Measurements from ENCODE around the gene GRIK1. TPM values are rescaled to one million over a fixed set of nuclear protein-coding genes. Genes with fewer than 3 reads are reported as not detected.

GRIK1 gene
- total RNA-seq, 5 donors from 2014 or later (not counting 1 experiment from before 2014, with no cell fraction given): not detected

DNA sequence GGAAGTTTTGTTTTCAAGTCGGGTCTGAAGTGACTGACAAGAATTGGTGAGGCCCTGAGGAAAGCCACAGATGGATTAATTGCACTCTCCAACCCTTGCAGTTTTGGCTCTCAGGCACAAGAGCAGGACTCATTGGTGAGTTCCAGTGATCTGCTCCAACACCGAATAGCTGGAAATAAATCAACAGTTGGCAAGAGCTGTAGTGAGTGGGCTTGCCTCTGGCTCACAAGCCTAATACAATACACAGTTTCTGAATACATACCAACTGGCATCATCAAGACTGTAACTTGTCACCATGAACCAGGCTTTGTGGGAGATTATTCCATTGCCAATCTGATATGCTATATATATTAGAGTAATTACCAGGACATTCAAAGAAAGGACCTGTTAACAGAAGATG is 131.6 kb downstream of the GRIK1 start:
- Histone ChIP-seq H3K27me3 (replicated peaks in 1 of 2; ENCODE audit: control insufficient read depth in 2 of 2, extremely low read depth in 1 of 2, insufficient read depth in 2 of 2, low read length in 1 of 2) (no peaks in the 10 kb centered on the region), H3K36me3 (ENCODE audit: control insufficient read depth in 2 of 2, extremely low read depth in 1 of 2, insufficient read depth in 1 of 2, low read length in 1 of 2) (no peaks in the 10 kb centered on the region), H3K9me3 (no peaks in the 10 kb centered on the region), H3K4me1 (ENCODE audit: control insufficient read depth in 1 of 2, extremely low read depth in 1 of 2, insufficient read depth in 2 of 2, low read length in 2 of 2) (no peaks in the 10 kb centered on the region), H3K4me3 (ENCODE audit: control insufficient read depth in 1 of 2, extremely low read depth in 1 of 2, low read length in 1 of 2) (no peak overlapping the region), H3K27ac (ENCODE audit: low read length) (no peak overlapping the region)
- ChIA-PET POLR2A (no interaction called here), CTCF (no interaction called here)
- ATAC-seq (replicated peaks in 1 of 4) (no peak), DNase-seq (no peak)
- Mint-ChIP-seq H3K9me3 (no peaks in the 10 kb centered on the region), H3K4me3 (no peak overlapping the region), H3K27me3 (peaks cover 0 to 4% of the 10 kb centered on the region in 2 donors), H3K27ac (no peak overlapping the region), H3K36me3 (no peaks in the 10 kb centered on the region), H3K4me1 (no peaks in the 10 kb centered on the region)
- WGBS (ENCODE audit: insufficient coverage): 100% methylated on average over 1 of the region's 2 CpGs

DNA sequence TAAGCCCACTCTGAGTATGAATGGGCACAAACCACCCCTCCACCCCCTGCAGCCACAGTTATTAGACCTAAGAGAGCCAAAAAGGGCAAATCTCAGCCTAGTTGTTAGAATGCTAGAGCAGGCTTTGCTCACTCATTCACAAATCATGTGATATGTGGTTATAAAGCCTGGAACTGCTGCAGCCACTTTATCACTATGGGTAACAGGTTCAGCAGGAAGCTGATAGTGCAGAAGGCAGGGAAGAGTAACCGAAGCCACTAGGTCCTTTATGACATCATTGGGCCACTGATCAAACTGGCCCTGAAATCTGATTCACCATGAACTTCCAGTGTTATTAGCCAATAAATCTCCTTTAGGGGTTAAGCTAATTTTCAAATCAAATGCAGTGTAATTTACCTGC is 134.7 kb downstream of the GRIK1 start:
- WGBS (ENCODE audit: insufficient coverage): no CpG with 5 or more reads among the region's 1 CpG
- H3K27me3 ChIP-seq (replicated peaks in 1 of 2; ENCODE audit: control insufficient read depth in 2 of 2, extremely low read depth in 1 of 2, insufficient read depth in 2 of 2, low read length in 1 of 2): no peaks in the 10 kb centered on the region
- ChIA-PET CTCF (no interaction called here), POLR2A (interaction anchor here in 1 of 2 donors (0.6 kb wide), 1 partner anchor 12 kb away, joined by 3 read pairs; no protein-coding TSS in a partner anchor)
- Mint-ChIP-seq H3K36me3 (no peaks in the 10 kb centered on the region), H3K9me3 (no peaks in the 10 kb centered on the region), H3K27me3 (peaks cover 0 to 12% of the 10 kb centered on the region in 2 donors), H3K4me3 (no peak overlapping the region), H3K4me1 (no peaks in the 10 kb centered on the region), H3K27ac (no peak overlapping the region)
- no peaks in the 10 kb centered on the region for H3K36me3 ChIP-seq (ENCODE audit: control insufficient read depth in 2 of 2, extremely low read depth in 1 of 2, insufficient read depth in 1 of 2, low read length in 1 of 2)
- H3K4me3 ChIP-seq (ENCODE audit: control insufficient read depth in 1 of 2, extremely low read depth in 1 of 2, low read length in 1 of 2): no peak overlapping the region
- H3K9me3 ChIP-seq: no peaks in the 10 kb centered on the region
- no peaks in the 10 kb centered on the region for H3K4me1 ChIP-seq (ENCODE audit: control insufficient read depth in 1 of 2, extremely low read depth in 1 of 2, insufficient read depth in 2 of 2, low read length in 2 of 2)
- ATAC-seq (replicated peaks in 1 of 4) (no peak), DNase-seq (no peak)
- no peak overlapping the region for H3K27ac ChIP-seq (ENCODE audit: low read length)

DNA sequence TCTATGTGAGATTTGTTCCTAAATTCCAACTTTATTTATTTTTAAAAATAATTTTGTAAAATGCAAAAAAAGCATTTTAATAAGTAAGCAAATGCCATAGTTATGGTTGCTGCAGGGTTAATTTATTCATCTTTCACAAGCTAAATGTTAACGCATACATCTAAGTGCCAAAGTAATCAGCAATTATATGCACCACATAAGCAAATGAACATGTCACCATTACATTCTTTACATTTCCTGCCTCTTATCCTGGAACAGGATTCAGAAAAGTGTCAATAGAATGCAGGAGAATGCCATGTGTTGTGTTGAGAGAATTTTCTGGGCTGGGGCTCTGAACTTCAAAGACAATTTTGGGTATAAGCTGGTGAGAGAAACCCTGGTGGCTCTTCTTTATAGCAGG is 136.6 kb downstream of the GRIK1 start:
- Mint-ChIP-seq H3K9me3 (no peaks in the 10 kb centered on the region), H3K27ac (no peak overlapping the region), H3K4me1 (no peaks in the 10 kb centered on the region), H3K27me3 (peaks cover 0 to 20% of the 10 kb centered on the region in 2 donors), H3K4me3 (no peak overlapping the region), H3K36me3 (no peaks in the 10 kb centered on the region)
- no peak for ATAC-seq (replicated peaks in 1 of 4)
- Histone ChIP-seq H3K4me1 (ENCODE audit: control insufficient read depth in 1 of 2, extremely low read depth in 1 of 2, insufficient read depth in 2 of 2, low read length in 2 of 2) (no peaks in the 10 kb centered on the region), H3K27ac (ENCODE audit: low read length) (no peak overlapping the region), H3K27me3 (replicated peaks in 1 of 2; ENCODE audit: control insufficient read depth in 2 of 2, extremely low read depth in 1 of 2, insufficient read depth in 2 of 2, low read length in 1 of 2) (no peaks in the 10 kb centered on the region), H3K9me3 (no peaks in the 10 kb centered on the region), H3K36me3 (ENCODE audit: control insufficient read depth in 2 of 2, extremely low read depth in 1 of 2, insufficient read depth in 1 of 2, low read length in 1 of 2) (no peaks in the 10 kb centered on the region), H3K4me3 (ENCODE audit: control insufficient read depth in 1 of 2, extremely low read depth in 1 of 2, low read length in 1 of 2) (no peak overlapping the region)
- DNase-seq: no peak
- CTCF ChIA-PET: interaction anchor here (0.6 to 1.0 kb wide), 3 partner anchors 52 to 1231 kb away, joined by 3 read pairs; no protein-coding TSS in a partner anchor
- POLR2A ChIA-PET: interaction anchor here in 1 of 2 donors (0.6 kb wide), 1 partner anchor 619 kb away, joined by 6 read pairs; no protein-coding TSS in a partner anchor
- WGBS (ENCODE audit: insufficient coverage): no CpG with 5 or more reads among the region's 1 CpG

DNA sequence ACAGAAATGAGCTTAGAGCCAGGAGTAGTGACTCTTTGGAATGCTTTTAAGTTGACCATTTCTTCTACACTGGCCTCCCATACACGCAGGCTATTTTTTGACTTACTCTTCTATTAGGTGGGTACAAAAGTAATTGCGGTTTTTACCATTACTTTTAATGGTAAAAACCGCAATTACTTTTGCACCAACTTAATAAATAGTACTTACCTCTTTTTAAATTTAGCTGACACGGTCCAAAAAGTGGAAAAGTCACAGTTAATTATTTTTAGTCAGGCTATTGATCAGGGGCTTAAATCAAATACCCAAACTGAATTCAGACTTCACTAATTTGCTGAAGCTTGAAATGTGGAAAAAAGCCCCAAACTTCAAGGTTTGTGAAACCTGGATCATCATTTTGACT is 138.7 kb downstream of the GRIK1 start:
- Histone ChIP-seq H3K4me1 (ENCODE audit: control insufficient read depth in 1 of 2, extremely low read depth in 1 of 2, insufficient read depth in 2 of 2, low read length in 2 of 2) (no peaks in the 10 kb centered on the region), H3K27me3 (replicated peaks in 1 of 2; ENCODE audit: control insufficient read depth in 2 of 2, extremely low read depth in 1 of 2, insufficient read depth in 2 of 2, low read length in 1 of 2) (no peaks in the 10 kb centered on the region), H3K4me3 (ENCODE audit: control insufficient read depth in 1 of 2, extremely low read depth in 1 of 2, low read length in 1 of 2) (no peak overlapping the region), H3K36me3 (ENCODE audit: control insufficient read depth in 2 of 2, extremely low read depth in 1 of 2, insufficient read depth in 1 of 2, low read length in 1 of 2) (no peaks in the 10 kb centered on the region), H3K9me3 (no peaks in the 10 kb centered on the region), H3K27ac (ENCODE audit: low read length) (no peak overlapping the region)
- no peak for DNase-seq
- H3K36me3 Mint-ChIP-seq: no peaks in the 10 kb centered on the region
- no peaks in the 10 kb centered on the region for H3K4me1 Mint-ChIP-seq
- ChIA-PET POLR2A (no interaction called here), CTCF (no interaction called here)
- peaks cover 0 to 20% of the 10 kb centered on the region in 2 donors for H3K27me3 Mint-ChIP-seq
- H3K9me3 Mint-ChIP-seq: no peaks in the 10 kb centered on the region
- no peak overlapping the region for H3K27ac Mint-ChIP-seq
- ATAC-seq (replicated peaks in 1 of 4): no peak
- no CpG with 5 or more reads among the region's 4 CpGs for WGBS (ENCODE audit: insufficient coverage)
- no peak overlapping the region for H3K4me3 Mint-ChIP-seq

DNA sequence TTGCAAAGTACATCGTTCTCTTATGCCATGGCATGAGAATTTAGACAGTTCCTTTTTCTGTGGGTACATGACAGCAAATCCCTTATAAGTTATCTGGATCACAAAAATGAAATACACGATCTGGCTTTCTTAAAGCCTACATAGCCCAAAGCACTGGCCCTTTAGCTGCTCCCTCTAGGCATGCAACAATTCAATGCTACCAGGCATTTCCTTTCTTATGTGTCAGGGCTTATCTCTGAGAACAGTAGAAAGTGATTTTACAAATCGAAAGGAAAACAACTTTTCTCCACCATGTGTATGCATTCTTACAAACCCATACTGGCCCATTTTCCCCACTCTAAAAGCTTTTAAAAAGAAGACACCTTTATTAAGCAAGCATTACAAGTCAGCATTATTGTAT is 139.7 kb downstream of the GRIK1 start:
- H3K36me3 ChIP-seq (ENCODE audit: control insufficient read depth in 2 of 2, extremely low read depth in 1 of 2, insufficient read depth in 1 of 2, low read length in 1 of 2): no peaks in the 10 kb centered on the region
- H3K9me3 ChIP-seq: no peaks in the 10 kb centered on the region
- POLR2A ChIA-PET: no interaction called here
- CTCF ChIA-PET: no interaction called here
- DNase-seq (no peak), ATAC-seq (replicated peaks in 1 of 4) (no peak)
- peaks cover 0 to 20% of the 10 kb centered on the region in 2 donors for H3K27me3 Mint-ChIP-seq
- WGBS (ENCODE audit: insufficient coverage): 29% methylated on average over 1 of the region's 3 CpGs
- H3K27ac ChIP-seq (ENCODE audit: low read length): no peak overlapping the region
- no peak overlapping the region for H3K4me3 Mint-ChIP-seq
- H3K4me3 ChIP-seq (ENCODE audit: control insufficient read depth in 1 of 2, extremely low read depth in 1 of 2, low read length in 1 of 2): no peak overlapping the region
- H3K9me3 Mint-ChIP-seq: no peaks in the 10 kb centered on the region
- no peaks in the 10 kb centered on the region for H3K4me1 Mint-ChIP-seq
- H3K27me3 ChIP-seq (replicated peaks in 1 of 2; ENCODE audit: control insufficient read depth in 2 of 2, extremely low read depth in 1 of 2, insufficient read depth in 2 of 2, low read length in 1 of 2): no peaks in the 10 kb centered on the region
- H3K27ac Mint-ChIP-seq: no peak overlapping the region
- no peaks in the 10 kb centered on the region for H3K4me1 ChIP-seq (ENCODE audit: control insufficient read depth in 1 of 2, extremely low read depth in 1 of 2, insufficient read depth in 2 of 2, low read length in 2 of 2)
- H3K36me3 Mint-ChIP-seq: no peaks in the 10 kb centered on the region

DNA sequence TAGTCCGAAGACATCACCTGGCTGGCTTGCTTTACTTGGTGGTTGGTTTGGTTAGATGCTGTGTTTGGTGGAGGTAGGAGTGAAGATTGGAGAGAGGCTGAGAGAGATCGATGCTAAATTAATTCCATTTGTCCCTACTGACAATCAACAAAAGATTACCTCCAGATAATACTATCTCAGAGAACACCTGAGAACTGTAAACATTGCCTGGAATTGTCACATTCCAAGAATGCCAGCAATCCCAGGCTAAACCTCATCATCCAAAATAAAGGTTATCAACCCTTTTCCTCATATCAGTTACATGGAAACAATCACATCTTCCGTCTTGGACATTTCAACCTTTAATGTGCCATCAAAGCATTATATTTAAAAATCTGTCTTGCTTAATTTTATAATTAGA is 141.0 kb downstream of the GRIK1 start:
- no peak overlapping the region for H3K4me3 Mint-ChIP-seq
- Histone ChIP-seq H3K27me3 (replicated peaks in 1 of 2; ENCODE audit: control insufficient read depth in 2 of 2, extremely low read depth in 1 of 2, insufficient read depth in 2 of 2, low read length in 1 of 2) (no peaks in the 10 kb centered on the region), H3K9me3 (no peaks in the 10 kb centered on the region), H3K4me1 (ENCODE audit: control insufficient read depth in 1 of 2, extremely low read depth in 1 of 2, insufficient read depth in 2 of 2, low read length in 2 of 2) (no peaks in the 10 kb centered on the region), H3K4me3 (ENCODE audit: control insufficient read depth in 1 of 2, extremely low read depth in 1 of 2, low read length in 1 of 2) (no peak overlapping the region), H3K27ac (ENCODE audit: low read length) (no peak overlapping the region), H3K36me3 (ENCODE audit: control insufficient read depth in 2 of 2, extremely low read depth in 1 of 2, insufficient read depth in 1 of 2, low read length in 1 of 2) (no peaks in the 10 kb centered on the region)
- CTCF ChIA-PET: no interaction called here
- peaks cover 0 to 16% of the 10 kb centered on the region in 2 donors for H3K27me3 Mint-ChIP-seq
- POLR2A ChIA-PET: no interaction called here
- no peak for DNase-seq
- ATAC-seq (replicated peaks in 1 of 4): no peak
- H3K9me3 Mint-ChIP-seq: no peaks in the 10 kb centered on the region
- H3K36me3 Mint-ChIP-seq: no peaks in the 10 kb centered on the region
- H3K27ac Mint-ChIP-seq: no peak overlapping the region
- H3K4me1 Mint-ChIP-seq: no peaks in the 10 kb centered on the region
- WGBS (ENCODE audit: insufficient coverage): no CpG with 5 or more reads among the region's 3 CpGs

DNA sequence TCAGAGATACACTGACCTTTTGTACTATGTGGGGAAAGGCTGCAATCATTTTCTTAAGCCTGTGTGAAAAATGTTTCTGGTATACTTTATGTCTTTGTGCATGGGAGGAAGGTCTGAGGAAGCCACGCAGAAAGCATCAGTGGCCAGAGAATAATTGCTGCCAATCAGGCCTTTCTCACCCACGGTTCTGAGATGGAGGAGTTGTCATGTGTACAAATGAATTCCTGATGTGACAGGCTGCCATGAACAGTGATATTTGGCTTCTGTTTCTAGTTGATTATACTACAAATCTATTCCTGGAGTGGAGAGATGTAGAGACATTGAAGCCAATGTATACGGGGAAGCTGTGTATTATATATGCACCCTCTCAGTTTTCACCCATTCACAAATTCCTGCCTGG is 142.6 kb downstream of the GRIK1 start:
- H3K4me1 ChIP-seq (ENCODE audit: control insufficient read depth in 1 of 2, extremely low read depth in 1 of 2, insufficient read depth in 2 of 2, low read length in 2 of 2): no peaks in the 10 kb centered on the region
- ChIA-PET POLR2A (no interaction called here), CTCF (no interaction called here)
- H3K4me1 Mint-ChIP-seq: no peaks in the 10 kb centered on the region
- peaks cover 0 to 19% of the 10 kb centered on the region in 2 donors for H3K27me3 Mint-ChIP-seq
- no peaks in the 10 kb centered on the region for H3K9me3 ChIP-seq
- ATAC-seq (replicated peaks in 1 of 4): no peak
- no peak for DNase-seq
- no peaks in the 10 kb centered on the region for H3K36me3 Mint-ChIP-seq
- H3K9me3 Mint-ChIP-seq: no peaks in the 10 kb centered on the region
- no peaks in the 10 kb centered on the region for H3K36me3 ChIP-seq (ENCODE audit: control insufficient read depth in 2 of 2, extremely low read depth in 1 of 2, insufficient read depth in 1 of 2, low read length in 1 of 2)
- WGBS (ENCODE audit: insufficient coverage): 71% methylated on average over 2 of the region's 3 CpGs
- no peak overlapping the region for H3K27ac ChIP-seq (ENCODE audit: low read length)
- H3K27me3 ChIP-seq (replicated peaks in 1 of 2; ENCODE audit: control insufficient read depth in 2 of 2, extremely low read depth in 1 of 2, insufficient read depth in 2 of 2, low read length in 1 of 2): no peaks in the 10 kb centered on the region
- no peak overlapping the region for H3K4me3 ChIP-seq (ENCODE audit: control insufficient read depth in 1 of 2, extremely low read depth in 1 of 2, low read length in 1 of 2)
- H3K27ac Mint-ChIP-seq: no peak overlapping the region
- no peak overlapping the region for H3K4me3 Mint-ChIP-seq

Measured in T-cell (primary cell).